Measurements from ENCODE around the gene ARHGAP42. TPM values are rescaled to one million over a fixed set of nuclear protein-coding genes. Genes with fewer than 3 reads are reported as not detected.

ARHGAP42 gene
- total and polyA plus RNA-seq, 2 of the 13 experiments (the other 11 are each of a cell fraction or from before 2014, with no cell fraction given): 2.5 to 4.3 TPM

GRCh38 chr11:100830978-100831732, 144.1 kb downstream of the ARHGAP42 start:
- DNase-seq (ENCODE audit: low spot score) (no peak), ATAC-seq (peak; percentile 25; the same call in 1 of the 3 replicates), FAIRE-seq (no peak)
- Histone ChIP-seq H3K4me1 (ENCODE audit: insufficient read depth, low read length) (peaks cover 17% of the 10 kb centered on the region), H3K79me2 (ENCODE audit: insufficient read depth, low read length) (no peaks in the 10 kb centered on the region), H3K4me2 (ENCODE audit: low read depth, low read length) (no peak overlapping the region), H3K9ac (ENCODE audit: insufficient read depth, low read depth, low read length) (no peak overlapping the region), H2AFZ (ENCODE audit: low read length) (no peak overlapping the region), H4K20me1 (ENCODE audit: insufficient read depth, low read length) (no peaks in the 10 kb centered on the region), H3K36me3 (replicated peaks in 1 of 2; ENCODE audit: control insufficient read depth in 1 of 2, insufficient read depth in 2 of 2, low read length in 2 of 2) (no peaks in the 10 kb centered on the region), H3K4me3 (replicated peaks in 1 of 3; ENCODE audit: insufficient read depth in 1 of 3, low read depth in 2 of 3, low read length in 3 of 3) (no peak overlapping the region), H3K27me3 (ENCODE audit: control insufficient read depth in 1 of 2, insufficient read depth in 2 of 2, low read length in 2 of 2) (no peaks in the 10 kb centered on the region), H3K9me3 (ENCODE audit: low read length) (no peaks in the 10 kb centered on the region), H3K27ac (ENCODE audit: extremely low read length, insufficient read depth, low read length) (no peak overlapping the region)
- BruUV-seq (replicated peaks): no TSS peak
- ChIA-PET POLR2A (no interaction called here), CTCF (ENCODE audit: low intra/inter-chr PET ratio, low total read pairs) (no interaction called here)
- TF ChIP-seq SMAD1 (CRISPR knock-in tag; IDR thresholded peaks at IDR 0.05; ENCODE audit: borderline replicate concordance, low read depth) (no peak), ZNF335 (CRISPR knock-in tag; IDR thresholded peaks at IDR 0.05) (no peak), MTF2 (CRISPR knock-in tag; IDR thresholded peaks at IDR 0.05; ENCODE audit: borderline replicate concordance) (no peak), ZNF451 (CRISPR knock-in tag; IDR thresholded peaks at IDR 0.05) (no peak), TAF1 (CRISPR knock-in tag; IDR thresholded peaks at IDR 0.05) (no peak), HMG20A (CRISPR knock-in tag; IDR thresholded peaks at IDR 0.05; ENCODE audit: borderline replicate concordance) (no peak), GTF2F1 (IDR thresholded peaks at IDR 0.05; ENCODE audit: low read length) (no peak), ZNF770 (CRISPR knock-in tag; IDR thresholded peaks at IDR 0.05) (no peak), MZF1 (CRISPR knock-in tag; IDR thresholded peaks at IDR 0.05; ENCODE audit: borderline replicate concordance) (no peak), REXO4 (CRISPR knock-in tag; IDR thresholded peaks at IDR 0.05; ENCODE audit: borderline replicate concordance) (no peak), ZBTB4 (CRISPR knock-in tag; IDR thresholded peaks at IDR 0.05; ENCODE audit: borderline replicate concordance) (no peak), ZNF101 (CRISPR knock-in tag; IDR thresholded peaks at IDR 0.05; ENCODE audit: borderline replicate concordance, low read depth) (no peak), HMGA1 (CRISPR knock-in tag; conservative IDR thresholded peaks at IDR 0.05) (no peak), GATAD2A (CRISPR knock-in tag; IDR thresholded peaks at IDR 0.05) (no peak)
- in situ Hi-C loops (cut with HindIII; ENCODE audit: extremely low pct_ligation_motif_present, low pct_unique_long_range_greater_than_20kb) (no loop called here), intact Hi-C loops (cut with micrococcal nuclease; ENCODE audit: unreplicated experiment) (no loop called here)
- 20% methylated on average over 6 of the region's 6 CpGs for WGBS (ENCODE audit: low lambda C conversion rate)

All from HepG2 (cell line).